ENCODE measurements around the gene METTL6.
"Not testable (repeated sequence)": the region's sequence is repeated elsewhere in the genome, so short reads cannot be mapped to it uniquely, and the experiment has no call there.

The METTL6 gene

GRCh38 chr3:15401936-15402335 is 25.4 kb downstream of the METTL6 start:
- no peak for DNase-seq

- DNase-seq = peak; percentile 14
Measured at GRCh38 chr3:15399970-15400369, 27.4 kb downstream of the METTL6 start.

- peak; percentile 45 for DNase-seq
Measured at GRCh38 chr3:15398731-15399133, 28.6 kb downstream of the METTL6 start.

GRCh38 chr3:15393252-15393651 is 34.1 kb downstream of the METTL6 start:
- not testable (repeated sequence) for DNase-seq

GRCh38 chr3:15391007-15391406 is 36.3 kb downstream of the METTL6 start:
- no peak for DNase-seq

- DNase-seq = no peak
Measured at GRCh38 chr3:15390460-15390859, 36.9 kb downstream of the METTL6 start.

DNA sequence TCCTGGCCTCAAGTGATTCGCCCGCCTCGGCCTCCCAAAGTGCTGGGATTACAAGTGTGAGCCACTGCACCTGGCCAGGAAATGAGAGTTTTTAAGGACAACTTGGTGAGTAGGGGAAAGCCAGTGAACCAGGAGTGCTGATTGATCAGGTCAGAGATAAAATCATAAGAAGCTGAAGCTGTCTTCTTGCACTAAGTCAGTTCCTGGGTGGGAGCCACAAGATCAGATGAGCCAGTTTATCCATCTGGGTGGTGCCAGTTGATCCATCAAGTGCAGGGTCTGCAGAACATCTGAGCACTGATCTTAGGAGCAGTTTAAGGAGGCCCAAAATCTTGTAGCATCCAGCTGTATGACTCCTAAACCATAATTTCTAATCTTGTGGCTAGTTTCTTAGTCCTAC is 39.0 kb downstream of the METTL6 start:
- not testable (repeated sequence) for DNase-seq

DNA sequence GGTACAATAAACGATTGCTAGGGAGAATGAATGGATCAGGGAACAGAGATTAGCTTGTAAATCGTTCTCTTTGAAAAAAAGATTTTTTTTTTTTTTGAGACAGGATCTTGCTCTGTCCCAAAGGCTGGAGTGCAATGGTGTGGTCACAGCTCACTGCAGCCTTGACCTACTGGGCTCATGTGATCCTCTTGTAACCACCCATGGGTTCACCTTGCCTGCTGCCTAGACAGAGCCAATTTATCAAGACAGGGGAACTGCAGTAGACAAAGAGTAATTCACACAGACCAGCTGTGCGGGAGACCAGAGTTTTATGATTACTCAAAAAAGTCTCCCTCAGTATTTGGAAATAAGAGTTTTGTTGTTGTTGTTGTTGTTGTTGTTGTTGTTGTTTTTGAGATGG is 39.6 kb downstream of the METTL6 start:
- DNase-seq = no peak

- no peak for DNase-seq
Measured at GRCh38 chr3:15387171-15387581, 40.2 kb downstream of the METTL6 start.

GRCh38 chr3:15386654-15386955 is 40.7 kb downstream of the METTL6 start:
- not testable (repeated sequence) for DNase-seq

GRCh38 chr3:15385901-15386653 is 41.3 kb downstream of the METTL6 start:
- DNase-seq = no peak

DNA sequence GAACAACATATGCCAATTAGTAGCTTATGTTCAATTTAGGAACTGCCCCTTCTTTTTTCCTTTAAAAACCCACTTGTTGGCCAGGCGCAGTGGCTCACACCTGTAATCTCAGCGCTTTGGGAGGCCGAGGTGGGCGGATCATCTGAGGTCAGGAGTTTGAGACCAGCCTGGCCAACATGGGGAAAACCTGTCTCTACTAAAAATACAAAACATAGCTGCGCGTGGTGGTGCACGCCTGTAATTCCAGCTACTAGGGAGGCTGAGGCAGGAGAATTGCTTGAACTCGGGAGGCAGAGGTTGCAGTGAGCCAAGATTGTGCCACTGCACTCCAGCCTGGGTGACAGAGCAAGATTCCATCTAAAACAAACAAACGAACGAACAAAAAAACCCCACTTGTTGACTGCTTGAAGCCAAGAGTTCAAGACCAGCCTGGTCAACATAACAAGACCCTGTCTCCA is 42.1 kb downstream of the METTL6 start:
- not testable (repeated sequence) for DNase-seq

DNA sequence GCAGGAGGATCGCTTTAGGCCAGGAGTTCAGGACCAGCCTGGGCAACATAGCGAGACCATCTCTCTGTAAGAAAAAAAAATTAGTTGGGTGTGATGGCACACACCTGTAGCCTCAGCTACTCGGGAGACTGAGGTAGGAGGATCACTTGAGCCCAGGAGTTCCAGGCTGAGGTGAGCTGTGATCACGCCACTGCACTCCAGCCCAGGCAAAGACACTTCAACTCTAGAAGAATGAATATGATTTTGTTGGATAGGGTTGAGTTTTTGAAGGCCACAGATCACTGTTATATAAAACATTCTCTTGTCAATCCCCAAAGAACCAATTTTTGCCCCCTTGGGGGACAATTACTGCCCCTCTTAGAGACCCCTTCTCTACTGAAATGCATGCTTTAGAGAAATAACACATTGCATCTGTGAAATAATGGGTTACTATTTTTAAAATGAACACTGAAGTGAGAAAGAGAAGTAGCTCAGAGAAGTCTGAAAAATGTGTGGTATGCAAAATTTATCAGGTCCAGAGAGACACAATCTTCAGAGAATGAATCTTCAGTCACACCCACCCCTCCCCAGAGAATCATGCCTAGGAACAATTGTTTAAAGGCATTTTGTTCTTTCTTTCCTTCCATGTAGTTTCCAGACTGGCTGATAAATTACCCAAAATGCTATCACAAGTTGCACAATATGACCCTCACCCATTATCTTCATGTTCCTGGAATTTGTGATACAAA is 42.7 kb downstream of the METTL6 start:
- DNase-seq = no peak

DNA sequence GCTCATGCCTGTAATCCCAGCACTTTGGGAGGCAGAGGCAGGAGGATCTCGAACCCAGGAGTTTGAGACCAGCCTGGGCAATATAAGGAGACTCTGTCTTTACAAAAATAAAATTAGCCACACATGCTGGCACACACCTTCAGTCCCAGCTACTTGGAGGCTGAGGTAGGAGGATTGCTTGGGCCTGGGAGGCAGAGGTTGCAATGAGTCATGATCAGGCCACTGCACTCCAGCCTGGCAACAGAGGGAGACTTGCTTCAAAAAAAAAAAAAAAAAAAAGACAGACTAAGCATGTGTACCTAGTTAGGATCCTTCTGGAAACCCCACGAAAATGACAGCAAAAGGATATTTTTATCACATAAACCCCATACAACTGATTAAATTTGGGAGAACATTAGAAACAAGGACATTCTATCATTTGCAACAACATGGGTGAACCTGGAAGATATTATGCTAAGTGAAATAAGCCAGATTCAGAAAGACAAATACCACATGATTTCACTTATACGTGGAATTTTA is 44.9 kb downstream of the METTL6 start:
- no peak for DNase-seq

GRCh38 chr3:15380980-15381890 is 46.1 kb downstream of the METTL6 start:
- DNase-seq = no peak

- peak; percentile 95 for DNase-seq
Measured at GRCh38 chr3:15377961-15378791, 49.2 kb downstream of the METTL6 start.

DNA sequence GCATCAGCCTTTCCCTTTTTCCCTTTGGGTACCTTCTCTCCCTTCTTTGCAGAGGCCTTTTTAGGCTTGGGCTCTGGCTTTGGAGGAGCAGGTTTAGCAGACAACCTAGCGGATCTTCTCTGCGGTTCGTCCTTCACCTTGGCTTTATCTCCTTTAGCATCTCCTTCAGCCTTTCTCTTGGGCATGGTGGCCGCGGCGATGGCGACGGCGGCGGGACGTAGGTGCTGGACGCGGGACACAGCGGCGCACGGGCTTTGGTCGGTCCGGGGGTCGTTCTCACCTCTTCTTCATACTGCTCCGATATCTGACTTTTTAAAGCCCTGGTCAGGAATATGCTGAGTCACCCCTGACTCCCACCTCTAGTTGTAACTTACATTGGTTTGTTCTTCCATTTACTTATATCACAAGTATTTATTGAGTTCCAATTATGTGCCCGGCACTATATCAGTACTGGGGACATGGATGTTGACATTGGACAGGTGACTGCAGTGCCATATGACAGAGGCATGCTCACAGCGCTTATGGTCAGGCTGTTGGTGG is 51.8 kb downstream of the METTL6 start:
- no peak for DNase-seq

DNA sequence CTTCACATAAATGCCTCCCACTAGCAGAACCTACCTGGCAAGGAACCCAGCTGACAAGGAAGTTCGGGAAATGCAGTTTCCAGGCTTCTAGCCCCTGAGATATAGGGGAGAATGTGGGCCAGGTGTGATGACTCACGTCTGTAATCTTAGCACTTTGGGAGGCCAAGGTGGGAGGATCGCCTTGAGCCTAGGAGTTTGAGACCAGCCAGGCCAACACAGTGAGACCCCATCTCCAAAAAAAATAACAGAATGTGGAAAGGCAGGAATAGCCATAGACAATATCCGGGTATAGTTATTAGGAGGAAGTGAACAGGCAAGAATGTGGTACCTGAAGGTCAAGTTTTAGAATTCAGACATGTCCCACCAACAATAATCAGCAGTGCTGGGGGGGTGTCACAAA is 54.4 kb downstream of the METTL6 start:
- DNase-seq = no peak

DNA sequence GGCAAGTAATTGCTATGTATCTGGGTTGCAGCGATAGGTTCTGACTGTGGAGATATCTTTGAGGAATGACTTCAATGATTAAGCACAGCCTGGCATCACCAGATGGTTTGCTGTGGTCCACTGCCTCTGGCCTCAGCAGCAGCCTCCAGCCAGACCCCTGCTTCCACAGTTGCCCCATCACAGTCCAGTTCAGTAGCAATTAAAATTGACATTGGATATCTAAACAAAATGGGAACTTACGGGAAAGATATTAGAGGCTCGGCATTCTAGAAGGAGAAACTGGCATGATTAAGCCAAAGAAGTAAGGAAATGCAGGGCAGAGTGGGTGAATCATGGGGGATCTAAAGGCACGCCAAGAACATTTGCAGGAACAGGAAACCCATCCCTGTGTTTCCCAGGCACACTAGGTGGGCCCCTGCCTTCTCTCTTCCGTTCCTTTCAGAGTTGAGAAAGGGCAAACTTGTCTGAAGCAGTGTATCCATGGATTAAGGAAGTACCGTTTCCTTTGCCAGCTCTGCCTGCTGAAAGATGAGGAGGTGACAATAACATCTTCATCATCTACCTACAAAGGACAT is 58.7 kb downstream of the METTL6 start:
- no peak for DNase-seq

DNA sequence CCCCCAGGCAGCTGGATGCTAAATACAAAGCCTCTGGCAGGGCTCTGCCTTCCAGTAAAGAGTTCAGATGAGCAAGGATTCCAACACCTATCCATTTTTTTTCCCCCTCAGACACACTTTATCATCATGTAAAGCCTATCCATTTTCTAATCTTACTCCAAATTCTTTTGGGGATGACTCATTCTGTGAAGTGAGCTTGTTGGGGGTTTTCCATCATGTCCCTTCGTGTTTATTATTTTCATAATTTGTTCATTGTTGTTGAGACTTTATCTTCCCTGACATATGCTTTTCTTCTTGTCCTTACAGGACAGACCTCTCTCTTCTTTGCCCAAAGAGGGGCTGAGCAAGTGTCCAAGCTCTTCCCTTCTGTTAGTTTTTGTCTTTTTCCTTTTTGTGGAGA is 60.3 kb downstream of the METTL6 start:
- DNase-seq = peak; percentile 31

- not testable (repeated sequence) for DNase-seq
Measured at GRCh38 chr3:15364078-15364477, 63.3 kb downstream of the METTL6 start.

Data from CD4-positive, alpha-beta T cell treated with Interleukin-4 for 4 hours (primary cell).